ENCODE results near the gene GGT5. TPM values are rescaled to one million over a fixed set of nuclear protein-coding genes. Genes with fewer than 3 reads are reported as not detected.
"Not testable (repeated sequence)": the region's sequence is repeated elsewhere in the genome, so short reads cannot be mapped to it uniquely, and the experiment has no call there.

GGT5 gene
- total RNA-seq, 1 experiment from 2014 or later, result 0.20 TPM

- Mint-ChIP-seq H3K36me3 (peaks cover 19% of the 10 kb centered on the region), H3K27me3 (ENCODE audit: low read depth) (peaks cover 4% of the 10 kb centered on the region; the same call in 1 of the 2 replicates), H3K27ac (no peak overlapping the region), H3K4me3 (no peak overlapping the region), H3K9me3 (peaks cover 22% of the 10 kb centered on the region), H3K4me1 (peaks cover 28% of the 10 kb centered on the region)
- no peak for TF ChIP-seq EMX1 (CRISPR knock-in tag; IDR thresholded peaks at IDR 0.05)
- TF ChIP-seq ZSCAN18 (CRISPR knock-in tag; IDR thresholded peaks at IDR 0.05), result no peak
- TF ChIP-seq, protein P1, sequence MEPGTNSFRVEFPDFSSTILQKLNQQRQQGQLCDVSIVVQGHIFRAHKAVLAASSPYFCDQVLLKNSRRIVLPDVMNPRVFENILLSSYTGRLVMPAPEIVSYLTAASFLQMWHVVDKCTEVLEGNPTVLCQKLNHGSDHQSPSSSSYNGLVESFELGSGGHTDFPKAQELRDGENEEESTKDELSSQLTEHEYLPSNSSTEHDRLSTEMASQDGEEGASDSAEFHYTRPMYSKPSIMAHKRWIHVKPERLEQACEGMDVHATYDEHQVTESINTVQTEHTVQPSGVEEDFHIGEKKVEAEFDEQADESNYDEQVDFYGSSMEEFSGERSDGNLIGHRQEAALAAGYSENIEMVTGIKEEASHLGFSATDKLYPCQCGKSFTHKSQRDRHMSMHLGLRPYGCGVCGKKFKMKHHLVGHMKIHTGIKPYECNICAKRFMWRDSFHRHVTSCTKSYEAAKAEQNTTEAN (CRISPR knock-in tag; IDR thresholded peaks at IDR 0.05), result no peak
- no peak for TF ChIP-seq JAZF1 (CRISPR knock-in tag; IDR thresholded peaks at IDR 0.05)
- TF ChIP-seq ZNF121 (CRISPR knock-in tag; IDR thresholded peaks at IDR 0.05), result no peak
- TF ChIP-seq TEAD1 (CRISPR knock-in tag; IDR thresholded peaks at IDR 0.05), result no peak
- TF ChIP-seq, protein P2, sequence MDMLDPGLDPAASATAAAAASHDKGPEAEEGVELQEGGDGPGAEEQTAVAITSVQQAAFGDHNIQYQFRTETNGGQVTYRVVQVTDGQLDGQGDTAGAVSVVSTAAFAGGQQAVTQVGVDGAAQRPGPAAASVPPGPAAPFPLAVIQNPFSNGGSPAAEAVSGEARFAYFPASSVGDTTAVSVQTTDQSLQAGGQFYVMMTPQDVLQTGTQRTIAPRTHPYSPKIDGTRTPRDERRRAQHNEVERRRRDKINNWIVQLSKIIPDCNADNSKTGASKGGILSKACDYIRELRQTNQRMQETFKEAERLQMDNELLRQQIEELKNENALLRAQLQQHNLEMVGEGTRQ (CRISPR knock-in tag; IDR thresholded peaks at IDR 0.05), result no peak
- no peak for TF ChIP-seq HMGA2 (CRISPR knock-in tag; IDR thresholded peaks at IDR 0.05)
- TF ChIP-seq CREB1 (CRISPR knock-in tag; IDR thresholded peaks at IDR 0.05), result no peak
- no peak for TF ChIP-seq PREB (CRISPR knock-in tag; IDR thresholded peaks at IDR 0.05; ENCODE audit: borderline replicate concordance)
- no peak for TF ChIP-seq NFATC4 (CRISPR knock-in tag; IDR thresholded peaks at IDR 0.05)
- no peak for TF ChIP-seq ESRRA (CRISPR knock-in tag; IDR thresholded peaks at IDR 0.05; ENCODE audit: borderline replicate concordance)
- no peak for TF ChIP-seq ZNF317 (CRISPR knock-in tag; IDR thresholded peaks at IDR 0.05; ENCODE audit: borderline replicate concordance, low read depth)
- TF ChIP-seq ATF1 (CRISPR knock-in tag; IDR thresholded peaks at IDR 0.05), result no peak
- no peak for TF ChIP-seq ZNF425 (CRISPR knock-in tag; conservative IDR thresholded peaks at IDR 0.05)
- TF ChIP-seq SOX15 (CRISPR knock-in tag; IDR thresholded peaks at IDR 0.05), result no peak
- no peak for TF ChIP-seq E2F1 (CRISPR knock-in tag; IDR thresholded peaks at IDR 0.05)
- CTCF ChIA-PET, result interaction anchor here (0.6 to 2.3 kb wide), 5 partner anchors 16 to 288 kb away, joined by 3 to 13 read pairs (median 5); no protein-coding TSS in a partner anchor
- DNase-seq (ENCODE audit: low spot score), result no peak
- POLR2A ChIA-PET, result no interaction called here
- no peak for ATAC-seq
These were observed 39.3 kb downstream of the GGT5 start for GRCh38 chr22:24205438-24206195.

DNA sequence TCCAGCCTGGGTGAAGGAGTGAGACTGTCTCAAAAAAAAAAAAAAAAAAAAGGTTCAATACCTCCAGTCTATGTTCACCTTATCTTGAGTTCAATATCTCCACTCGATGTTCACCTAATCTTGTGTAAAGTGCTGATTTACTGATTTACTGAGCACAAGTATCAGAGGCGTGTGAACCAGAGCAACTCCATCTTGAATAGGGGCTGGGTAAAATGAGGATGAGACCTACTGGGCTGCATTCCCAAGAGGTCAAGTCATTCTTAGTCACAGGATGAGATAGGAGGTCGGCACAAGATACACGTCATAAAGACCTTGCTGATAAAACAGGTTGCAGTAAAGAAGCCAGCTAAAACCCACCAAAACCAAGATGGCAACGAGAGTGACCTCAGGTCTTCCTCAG lies 41.0 kb downstream of the GGT5 start:
- Mint-ChIP-seq H3K9me3 (peaks cover 22% of the 10 kb centered on the region), H3K36me3 (peaks cover 19% of the 10 kb centered on the region), H3K4me1 (peaks cover 28% of the 10 kb centered on the region)
- DNase-seq (ENCODE audit: low spot score); H3K27ac Mint-ChIP-seq; ATAC-seq; H3K4me3 Mint-ChIP-seq; H3K27me3 Mint-ChIP-seq (ENCODE audit: low read depth); POLR2A ChIA-PET: not testable (repeated sequence)
- CTCF ChIA-PET, result interaction anchor here (1.4 kb wide), 1 partner anchor 27 kb away, joined by 3 read pairs; no protein-coding TSS in a partner anchor

Data from WTC11 (cell line).